HG03460 (cell line): Measurements from ENCODE around the gene TRAT1.

Experiments used
- ATAC-seq: cut with Tn5 transposase; IDR thresholded peaks from one replicate; pipeline ENCODE4 v1.9.1; 2021; ENCODE audit not compliant: unreplicated experiment

Gene TRAT1

DNA sequence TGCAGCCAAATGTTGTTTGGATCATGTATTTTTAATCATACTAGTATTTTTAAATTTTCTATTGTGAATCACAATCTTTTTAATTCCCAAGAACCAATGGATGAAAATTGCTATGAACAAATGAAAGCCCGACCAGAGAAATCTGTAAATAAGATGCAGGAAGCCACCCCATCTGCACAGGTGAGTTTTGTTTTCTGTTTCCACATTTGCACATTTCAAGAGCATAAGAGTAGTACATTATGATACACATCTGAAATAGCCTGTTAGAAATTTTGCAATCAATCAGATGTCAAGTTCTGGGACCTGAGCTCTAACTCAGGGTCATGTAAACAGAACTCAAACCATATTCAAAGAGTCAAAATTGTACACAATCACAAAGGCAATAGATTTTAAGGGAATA is 26.5 kb downstream of the TRAT1 start:
- no peak for ATAC-seq

DNA sequence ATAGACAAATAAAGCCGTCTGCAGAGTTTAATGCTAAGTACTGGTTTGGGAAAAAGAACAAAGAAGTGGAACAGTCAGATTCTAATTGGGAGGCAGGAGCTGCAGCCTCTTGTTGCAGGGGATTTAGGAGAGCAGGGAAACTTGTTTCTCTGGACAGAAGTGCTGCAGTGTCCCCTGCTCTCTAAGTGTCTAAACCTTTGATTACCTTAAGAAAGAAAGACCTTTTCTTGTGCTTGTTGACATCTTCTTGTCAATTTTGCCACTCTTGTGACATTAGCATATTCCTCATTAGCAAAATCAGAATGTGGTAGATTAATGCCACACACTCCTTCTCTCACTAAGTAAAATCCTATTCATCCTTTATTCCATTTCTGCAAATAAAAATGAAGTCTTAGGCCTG is 38.8 kb downstream of the TRAT1 start:
- ATAC-seq = no peak

DNA sequence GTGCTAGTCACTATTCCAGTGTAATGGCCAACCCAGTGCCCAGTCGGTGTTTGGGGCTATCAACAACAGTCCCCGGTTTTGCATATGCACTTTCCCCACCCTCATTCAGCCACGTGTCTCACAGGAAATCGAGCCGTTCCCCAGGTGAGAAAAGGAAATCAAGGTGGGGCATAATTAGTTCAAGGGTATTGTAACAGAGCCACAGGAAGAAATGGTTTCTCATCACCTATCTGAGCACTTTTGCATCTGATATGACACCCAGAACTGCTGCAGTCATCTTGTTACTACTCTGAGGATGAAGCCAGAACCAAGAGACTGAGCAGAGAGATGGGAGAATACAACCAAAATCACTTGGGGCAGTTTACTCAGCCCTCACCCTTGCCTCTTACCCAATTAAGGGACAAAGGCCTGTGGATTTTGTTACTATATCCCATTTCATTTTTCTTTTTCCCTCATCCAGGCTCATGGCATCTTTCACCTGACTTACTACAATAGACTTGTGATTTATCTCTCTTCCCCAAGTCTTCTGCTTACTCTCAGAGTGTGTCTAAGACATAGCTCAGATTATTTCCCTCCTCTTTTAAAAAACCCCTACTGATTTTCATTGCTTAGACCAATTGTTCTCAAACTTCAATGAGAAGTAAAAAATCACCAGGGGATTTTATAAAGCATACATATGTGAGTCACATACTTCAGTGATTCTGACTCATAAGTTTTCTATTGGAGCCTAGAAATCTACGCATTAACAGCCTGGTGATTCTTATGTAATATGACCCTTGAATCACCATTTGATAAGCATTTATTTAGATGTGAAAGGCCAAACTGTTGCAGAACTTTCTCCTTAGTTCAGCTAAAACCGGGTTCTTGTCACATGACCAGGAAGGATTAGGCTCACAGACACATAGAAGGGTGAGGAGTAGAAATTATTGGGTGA is 40.5 kb downstream of the TRAT1 start:
- ATAC-seq = peak; percentile 58

DNA sequence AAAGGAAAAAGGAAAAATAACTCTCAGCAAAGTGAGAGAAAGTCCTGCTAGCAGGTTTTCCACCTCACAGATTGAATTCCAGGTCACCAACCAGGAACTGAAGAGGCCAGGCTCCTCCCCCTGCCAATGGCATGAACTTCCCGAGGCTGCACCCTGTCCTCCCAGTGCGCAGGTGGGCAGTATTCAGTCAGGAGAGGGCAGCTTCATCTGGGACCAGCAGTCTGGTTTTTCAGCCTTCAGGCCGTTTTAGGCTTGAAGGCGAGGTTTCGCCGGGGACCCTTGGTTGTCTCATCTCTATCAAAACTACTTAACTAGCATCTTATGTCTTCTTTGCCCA is 41.2 kb downstream of the TRAT1 start:
- no peak for ATAC-seq

DNA sequence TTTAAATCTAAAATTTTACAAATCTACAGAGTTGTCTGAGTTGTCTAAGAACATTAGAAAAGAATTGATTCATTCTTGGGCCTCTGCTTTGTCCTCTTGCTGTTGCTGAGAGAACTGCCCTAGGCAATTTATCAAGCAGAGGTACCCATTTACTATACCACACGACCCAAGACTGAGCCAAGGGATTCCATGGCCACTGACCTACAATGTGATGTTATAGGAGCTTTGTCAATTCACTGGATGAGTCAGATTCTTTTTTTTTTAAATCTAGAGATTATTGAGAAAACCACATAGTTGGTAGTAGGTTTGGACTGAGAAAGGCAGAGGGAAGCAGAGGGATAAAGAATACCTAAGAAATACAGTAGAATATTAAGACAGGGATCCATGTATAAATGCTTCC is 55.3 kb downstream of the TRAT1 start:
- ATAC-seq = no peak

DNA sequence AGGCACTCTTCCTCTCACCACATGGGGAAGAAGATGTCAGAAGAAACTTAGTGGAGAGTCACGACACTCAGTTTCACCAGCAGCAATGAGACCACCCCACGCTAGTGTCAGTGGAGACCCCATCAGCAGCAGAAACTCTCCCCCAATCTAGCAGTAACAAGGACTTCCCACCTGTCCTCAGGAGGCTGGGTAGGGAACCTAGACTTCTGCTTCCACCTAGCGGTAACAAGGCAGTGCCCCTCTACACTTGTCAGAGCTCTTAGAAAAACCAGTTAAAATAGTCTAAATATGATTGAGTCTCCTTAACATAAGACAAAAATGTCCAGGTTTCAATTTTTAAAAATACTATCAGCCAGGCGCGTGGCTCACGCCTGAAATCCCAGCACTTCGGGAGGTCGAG is 57.3 kb downstream of the TRAT1 start:
- ATAC-seq = no peak

DNA sequence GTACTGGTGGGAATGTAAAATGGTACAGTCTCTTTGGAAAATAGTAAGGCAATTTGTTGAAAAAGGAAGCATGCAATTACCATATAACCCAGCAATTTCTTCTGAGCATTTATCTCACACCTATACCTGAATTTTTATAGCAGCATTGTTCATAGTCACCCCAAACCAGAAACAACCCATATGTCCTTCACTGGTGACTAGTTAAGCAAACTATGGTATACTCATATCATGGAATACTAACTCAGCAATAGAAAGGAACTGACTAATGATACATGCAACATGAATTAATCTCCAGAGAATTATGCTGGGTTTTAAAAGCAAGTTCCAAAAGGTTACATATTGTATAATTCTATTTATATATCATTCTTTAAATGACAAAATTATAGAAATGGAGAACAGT is 60.2 kb downstream of the TRAT1 start:
- no peak for ATAC-seq

DNA sequence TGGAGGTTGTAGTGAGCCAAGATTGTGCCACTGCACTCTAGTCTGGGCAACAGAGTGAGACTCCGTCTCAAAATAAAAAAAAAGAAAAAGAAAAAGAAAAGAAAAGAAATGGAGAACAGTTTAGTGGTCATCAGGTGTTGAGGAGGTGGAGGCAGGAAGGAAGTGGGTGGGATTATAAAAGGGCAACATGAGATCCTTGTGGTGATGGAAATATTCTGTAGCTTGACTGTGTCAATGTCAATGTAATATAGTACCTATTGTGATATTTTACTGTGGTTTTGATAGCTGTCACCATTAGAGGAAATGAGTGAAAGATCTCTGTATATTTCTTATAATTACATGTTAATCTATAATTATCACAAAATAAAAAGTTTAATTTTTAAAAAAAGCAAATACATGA is 60.8 kb downstream of the TRAT1 start:
- no peak for ATAC-seq

DNA sequence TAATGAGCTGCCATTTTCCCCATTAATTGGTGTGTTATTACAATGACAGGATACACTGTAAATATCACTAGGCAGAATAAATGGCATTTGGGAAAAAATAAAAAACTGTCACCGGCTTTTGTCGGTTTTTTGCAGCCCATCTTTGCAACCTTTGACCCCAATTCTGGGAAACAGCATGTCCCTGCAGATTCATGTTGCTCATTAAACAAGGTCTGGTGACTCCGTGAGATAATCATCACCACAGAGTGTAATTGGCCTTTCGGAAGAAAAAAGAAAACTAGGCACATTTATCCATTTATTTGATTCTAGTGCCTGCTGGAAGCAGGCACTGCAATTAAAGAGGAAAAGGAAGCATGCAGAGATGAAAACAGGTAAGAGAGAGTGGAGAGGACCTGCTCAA is 64.5 kb downstream of the TRAT1 start:
- ATAC-seq = no peak

DNA sequence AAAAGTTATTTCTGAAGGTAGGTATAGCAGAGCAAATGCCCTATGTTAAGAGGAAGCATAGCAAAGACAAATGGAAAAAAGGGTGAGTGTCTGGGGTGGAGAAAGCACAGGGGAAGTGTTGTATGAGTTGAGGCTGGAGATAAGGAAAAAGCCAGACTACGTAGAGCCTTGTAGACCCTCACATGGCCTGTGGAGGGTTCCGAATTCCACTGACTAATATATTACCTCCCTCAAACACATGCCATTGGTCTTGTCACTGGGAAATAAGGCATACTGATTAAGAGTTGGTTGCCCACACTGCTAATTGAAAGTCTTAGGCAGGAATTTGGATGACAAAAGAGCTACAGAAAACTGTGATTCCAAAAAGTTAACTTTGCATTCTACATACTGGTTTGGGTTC is 65.2 kb downstream of the TRAT1 start:
- no peak for ATAC-seq

DNA sequence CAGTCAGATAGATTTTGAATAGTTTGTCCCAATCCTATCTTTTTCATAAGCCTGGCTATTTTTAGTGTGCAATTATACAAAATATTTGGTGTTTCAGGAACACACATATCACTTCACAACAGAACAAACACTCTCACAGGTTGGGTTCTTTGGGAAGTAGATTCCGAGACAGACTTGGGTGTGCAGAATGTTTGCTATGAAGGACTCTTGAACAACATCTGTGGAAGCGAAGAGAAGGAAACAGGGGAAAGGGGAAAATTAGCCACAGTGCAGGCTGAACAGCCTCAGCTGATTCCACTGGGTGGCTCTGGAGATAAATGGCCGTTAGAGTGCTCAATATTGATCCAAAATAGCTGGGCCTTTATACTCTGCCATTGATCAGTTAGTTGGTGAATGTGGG is 69.2 kb downstream of the TRAT1 start:
- no peak for ATAC-seq

DNA sequence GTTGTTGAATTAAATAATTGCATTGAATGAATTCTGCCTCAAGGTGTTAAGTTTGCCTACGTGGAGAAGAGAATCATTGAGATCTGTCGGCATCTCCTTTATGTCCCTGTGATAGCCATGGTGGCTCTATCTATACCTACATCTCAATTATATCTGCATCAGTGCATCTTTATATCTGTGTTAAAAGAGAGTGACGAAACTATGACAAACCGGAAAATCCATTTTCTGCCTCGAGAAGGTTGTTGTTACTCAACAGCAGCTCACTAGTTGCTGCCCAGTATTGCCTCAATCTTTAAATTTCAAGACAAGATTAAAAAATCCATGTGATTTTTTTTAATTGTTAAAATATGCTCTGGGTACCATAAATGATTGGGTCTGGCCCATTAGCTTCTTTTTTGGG is 72.4 kb downstream of the TRAT1 start:
- ATAC-seq = no peak

DNA sequence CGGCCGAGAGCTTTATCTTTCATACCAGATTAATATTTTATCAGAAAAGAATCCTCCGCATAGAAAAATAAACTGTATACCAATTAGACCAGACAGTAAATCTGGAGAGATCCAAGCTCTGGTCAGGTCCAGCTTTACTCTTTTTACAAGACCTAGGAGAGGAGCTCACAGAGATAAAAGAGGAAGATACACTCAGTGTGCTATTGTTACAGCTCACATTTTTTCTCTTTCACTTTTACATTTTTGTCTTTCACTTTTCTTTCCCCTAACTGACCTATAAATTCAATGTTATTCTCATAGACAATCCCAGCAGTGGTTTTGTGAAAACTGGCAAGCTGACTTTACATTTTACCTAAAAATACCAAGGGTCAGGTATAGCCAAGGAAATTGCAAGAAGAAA is 75.3 kb downstream of the TRAT1 start:
- no peak for ATAC-seq

DNA sequence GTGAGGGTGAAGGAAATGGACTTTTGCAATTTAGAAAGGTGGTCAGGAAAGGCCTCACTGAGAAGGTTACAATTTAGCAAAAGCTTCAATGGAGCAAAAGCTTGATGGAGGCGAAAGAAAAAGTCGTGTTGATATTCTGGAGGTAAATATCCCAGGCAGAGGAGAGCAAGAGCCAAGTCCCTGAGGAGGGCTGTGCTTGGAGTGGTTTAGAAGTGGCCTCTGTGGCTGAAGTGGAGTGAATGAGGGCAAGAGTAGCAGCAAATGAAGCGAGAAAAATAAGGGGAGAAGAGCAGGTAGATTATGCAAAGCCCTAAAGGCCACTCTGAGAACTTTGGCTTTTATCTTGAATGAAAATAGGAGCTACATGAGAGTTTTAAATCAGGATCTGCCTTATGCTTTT is 76.9 kb downstream of the TRAT1 start:
- no peak for ATAC-seq
